ENCODE measurements around the gene ANAPC16. TPM values are rescaled to one million over a fixed set of nuclear protein-coding genes. Genes with fewer than 3 reads are reported as not detected.

ANAPC16 gene
- total RNA-seq, 1 experiment from 2014 or later = 71.1 TPM

- no peak for TF ChIP-seq TCF7L2 (IDR thresholded peaks at IDR 0.05; ENCODE audit: borderline replicate concordance, extremely low read depth, insufficient read depth, insufficient read length)
- no peak for TF ChIP-seq ZFX (IDR thresholded peaks at IDR 0.05)
Observed at GRCh38 chr10:72227826-72228225, 12.0 kb downstream of the ANAPC16 start (continued).

DNA sequence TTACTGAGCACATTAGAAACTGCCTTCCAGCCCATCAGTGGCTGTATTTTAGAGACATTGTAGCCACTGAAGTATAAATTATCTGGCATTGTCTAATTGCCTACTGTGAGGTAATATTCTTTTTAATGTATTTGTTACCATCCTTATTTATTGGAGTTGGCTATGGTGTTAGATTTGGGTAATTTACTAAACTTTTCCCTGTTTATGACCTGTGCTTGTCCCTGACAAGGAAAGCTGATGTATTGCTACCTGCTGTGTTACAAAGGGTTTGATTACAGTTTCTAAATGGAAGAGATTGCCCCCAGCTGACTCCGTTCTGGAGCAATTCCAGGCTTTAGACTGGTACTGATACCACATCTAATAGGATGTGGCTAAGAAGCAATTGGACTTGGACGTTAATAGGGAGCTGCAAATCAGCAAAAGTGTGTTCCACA is 12.5 kb downstream of the ANAPC16 start:
- CTCF ChIA-PET = no interaction called here
- Histone ChIP-seq H3K4me1 (ENCODE audit: control insufficient read depth in 1 of 2, insufficient read depth in 2 of 2, low read length in 2 of 2) (no peaks in the 10 kb centered on the region), H3K27me3 (ENCODE audit: insufficient read depth, low read length) (no peaks in the 10 kb centered on the region), H3K27ac (ENCODE audit: low read depth, low read length) (no peak overlapping the region), H3K9ac (ENCODE audit: low read length) (no peak overlapping the region), H2AFZ (ENCODE audit: low read depth, low read length, poor library complexity, severe bottlenecking) (no peak overlapping the region), H4K20me1 (ENCODE audit: insufficient read depth) (no peaks in the 10 kb centered on the region), H3K4me2 (ENCODE audit: low read length) (no peak overlapping the region), H3K36me3 (ENCODE audit: control insufficient read depth in 1 of 2, insufficient read depth in 2 of 2, low read length in 2 of 2) (peaks cover 10 to 23% of the 10 kb centered on the region in 2 experiments), H3K79me2 (ENCODE audit: insufficient read depth, low read length) (peaks cover 31% of the 10 kb centered on the region), H3K4me3 (replicated peaks in 1 of 2; ENCODE audit: low read depth in 1 of 2, low read length in 2 of 2) (no peak overlapping the region), H3K9me2 (ENCODE audit: insufficient read depth) (no peaks in the 10 kb centered on the region), H3K9me3 (ENCODE audit: control insufficient read depth in 1 of 2, insufficient read depth in 1 of 2, low read depth in 1 of 2, low read length in 2 of 2) (no peaks in the 10 kb centered on the region)
- intact Hi-C loops (cut with micrococcal nuclease) = loop anchor here (5.0 kb wide), 1 partner anchor 181 kb away; no protein-coding TSS in a partner anchor
- no TSS peak for BruUV-seq (replicated peaks)
- RAD21 ChIA-PET (ENCODE audit: low non-redundant PET in 1 of 2, low total read pairs in 2 of 2, uncharacterized antibody in 2 of 2, unreplicated experiment in 2 of 2) = no interaction called here
- TF ChIP-seq SRF (IDR thresholded peaks at IDR 0.05; ENCODE audit: low read depth) = no peak
- TF ChIP-seq JUND (IDR thresholded peaks at IDR 0.05) = no peak
- no peak for TF ChIP-seq RAD21 (IDR thresholded peaks at IDR 0.05; ENCODE audit: low read depth)
- TF ChIP-seq, protein P1, sequence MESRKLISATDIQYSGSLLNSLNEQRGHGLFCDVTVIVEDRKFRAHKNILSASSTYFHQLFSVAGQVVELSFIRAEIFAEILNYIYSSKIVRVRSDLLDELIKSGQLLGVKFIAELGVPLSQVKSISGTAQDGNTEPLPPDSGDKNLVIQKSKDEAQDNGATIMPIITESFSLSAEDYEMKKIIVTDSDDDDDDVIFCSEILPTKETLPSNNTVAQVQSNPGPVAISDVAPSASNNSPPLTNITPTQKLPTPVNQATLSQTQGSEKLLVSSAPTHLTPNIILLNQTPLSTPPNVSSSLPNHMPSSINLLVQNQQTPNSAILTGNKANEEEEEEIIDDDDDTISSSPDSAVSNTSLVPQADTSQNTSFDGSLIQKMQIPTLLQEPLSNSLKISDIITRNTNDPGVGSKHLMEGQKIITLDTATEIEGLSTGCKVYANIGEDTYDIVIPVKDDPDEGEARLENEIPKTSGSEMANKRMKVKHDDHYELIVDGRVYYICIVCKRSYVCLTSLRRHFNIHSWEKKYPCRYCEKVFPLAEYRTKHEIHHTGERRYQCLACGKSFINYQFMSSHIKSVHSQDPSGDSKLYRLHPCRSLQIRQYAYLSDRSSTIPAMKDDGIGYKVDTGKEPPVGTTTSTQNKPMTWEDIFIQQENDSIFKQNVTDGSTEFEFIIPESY (IDR thresholded peaks at IDR 0.05; ENCODE audit: extremely low read depth, insufficient replicate concordance, low read length) = no peak
- TF ChIP-seq, protein P2, sequence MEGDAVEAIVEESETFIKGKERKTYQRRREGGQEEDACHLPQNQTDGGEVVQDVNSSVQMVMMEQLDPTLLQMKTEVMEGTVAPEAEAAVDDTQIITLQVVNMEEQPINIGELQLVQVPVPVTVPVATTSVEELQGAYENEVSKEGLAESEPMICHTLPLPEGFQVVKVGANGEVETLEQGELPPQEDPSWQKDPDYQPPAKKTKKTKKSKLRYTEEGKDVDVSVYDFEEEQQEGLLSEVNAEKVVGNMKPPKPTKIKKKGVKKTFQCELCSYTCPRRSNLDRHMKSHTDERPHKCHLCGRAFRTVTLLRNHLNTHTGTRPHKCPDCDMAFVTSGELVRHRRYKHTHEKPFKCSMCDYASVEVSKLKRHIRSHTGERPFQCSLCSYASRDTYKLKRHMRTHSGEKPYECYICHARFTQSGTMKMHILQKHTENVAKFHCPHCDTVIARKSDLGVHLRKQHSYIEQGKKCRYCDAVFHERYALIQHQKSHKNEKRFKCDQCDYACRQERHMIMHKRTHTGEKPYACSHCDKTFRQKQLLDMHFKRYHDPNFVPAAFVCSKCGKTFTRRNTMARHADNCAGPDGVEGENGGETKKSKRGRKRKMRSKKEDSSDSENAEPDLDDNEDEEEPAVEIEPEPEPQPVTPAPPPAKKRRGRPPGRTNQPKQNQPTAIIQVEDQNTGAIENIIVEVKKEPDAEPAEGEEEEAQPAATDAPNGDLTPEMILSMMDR (IDR thresholded peaks at IDR 0.05 in 2 of 3, conservative IDR thresholded peaks at IDR 0.05 in 1 of 3; ENCODE audit: borderline replicate concordance in 1 of 3, insufficient read depth in 1 of 3, low read depth in 2 of 3, low read length in 2 of 3) = no peak
- no peak for TF ChIP-seq ELF1 (IDR thresholded peaks at IDR 0.05; ENCODE audit: borderline replicate concordance, low read depth)
- no peak for DNase-seq (ENCODE audit: low read depth, low spot score)
- POLR2A ChIA-PET = interaction anchor here (0.7 to 1.5 kb wide), 3 partner anchors 10 to 45 kb away, joined by 3 to 6 read pairs (median 5); partner anchors contain the start of genes ANAPC16, ASCC1 and DDIT4
- no peak for ATAC-seq
